Astrocyte (in vitro differentiated cells and primary cell): ENCODE data around the gene NUP205. TPM values are rescaled to one million over a fixed set of nuclear protein-coding genes. Genes with fewer than 3 reads are reported as not detected.
"Not testable (repeated sequence)": the region's sequence is repeated elsewhere in the genome, so short reads cannot be mapped to it uniquely, and the experiment has no call there.

Experiments used
- DNase-seq: peaks from one replicate; pipeline ENCODE4 v3.0.0-alpha.2; 2010; ENCODE audit warnings: low read depth
- FAIRE-seq: peaks from 2 replicates; lab custom pipeline; 2011; peaks lifted over from hg19 to GRCh38; lab: Jason Lieb, UNC
- H2AFZ ChIP-seq: 2 replicates; pipeline ENCODE4 v1.6.0; 2012; ENCODE audit warnings: low read depth, low read length, inconsistent platforms
- H3K27ac ChIP-seq: 2 replicates; pipeline ENCODE4 v1.5.1; 2011; ENCODE audit warnings: low read depth, low read length, inconsistent platforms
- H3K27me3 ChIP-seq: 2 replicates; pipeline ENCODE4 v1.6.0; 2011; ENCODE audit warnings: low read length, inconsistent platforms; ENCODE audit not compliant: insufficient read depth
- H3K36me3 ChIP-seq: 2 replicates; pipeline ENCODE4 v1.5.1; 2011; ENCODE audit warnings: low read length, inconsistent platforms; ENCODE audit not compliant: insufficient read depth
- H3K4me1 ChIP-seq: 2 replicates; pipeline ENCODE4 v1.5.1; 2011; ENCODE audit warnings: low read length, inconsistent platforms; ENCODE audit not compliant: insufficient read depth
- H3K4me2 ChIP-seq: 2 replicates; pipeline ENCODE4 v1.6.0; 2012; ENCODE audit warnings: low read length, inconsistent platforms
- H3K4me3 ChIP-seq: 2 replicates; pipeline ENCODE4 v1.5.1; 2011; ENCODE audit warnings: low read depth, mild to moderate bottlenecking, low read length, inconsistent platforms; ENCODE audit not compliant: insufficient read depth
- H3K79me2 ChIP-seq: 2 replicates; pipeline ENCODE4 v1.6.0; 2012; ENCODE audit warnings: mild to moderate bottlenecking, low read length, inconsistent platforms; ENCODE audit not compliant: insufficient read depth
- H3K9ac ChIP-seq: 2 replicates; pipeline ENCODE4 v1.6.0; 2012; ENCODE audit warnings: mild to moderate bottlenecking, low read length, inconsistent platforms
- H3K9me3 ChIP-seq: 2 replicates; pipeline ENCODE4 v1.5.1; 2012; ENCODE audit warnings: low read depth, mild to moderate bottlenecking, low read length, inconsistent platforms; ENCODE audit not compliant: insufficient read depth
- H4K20me1 ChIP-seq: 2 replicates; pipeline ENCODE4 v1.6.0; 2012; ENCODE audit warnings: low read length, inconsistent platforms; ENCODE audit not compliant: insufficient read depth
- H3K27ac Mint-ChIP-seq: one replicate; pipeline ENCODE4 v1.8.0; 2021; ENCODE audit warnings: mild to moderate bottlenecking, mixed read lengths; ENCODE audit not compliant: unreplicated experiment
- H3K27me3 Mint-ChIP-seq: one replicate; pipeline ENCODE4 v1.8.0; 2021; ENCODE audit warnings: low read depth, mixed read lengths; ENCODE audit not compliant: unreplicated experiment
- H3K36me3 Mint-ChIP-seq: one replicate; pipeline ENCODE4 v1.8.0; 2021; ENCODE audit warnings: low read depth, mixed read lengths; ENCODE audit not compliant: unreplicated experiment
- H3K4me1 Mint-ChIP-seq: one replicate; pipeline ENCODE4 v1.8.0; 2021; ENCODE audit warnings: low read depth, mixed read lengths; ENCODE audit not compliant: unreplicated experiment
- H3K4me3 Mint-ChIP-seq: one replicate; pipeline ENCODE4 v1.8.0; 2021; ENCODE audit warnings: mild to moderate bottlenecking, moderate library complexity, mixed read lengths; ENCODE audit not compliant: unreplicated experiment
- H3K9me3 Mint-ChIP-seq: one replicate; pipeline ENCODE4 v1.8.0; 2021; ENCODE audit warnings: mild to moderate bottlenecking, mixed read lengths; ENCODE audit not compliant: unreplicated experiment
- EZH2 ChIP-seq: IDR thresholded peaks from 2 replicates; pipeline ENCODE4 v1.6.1; 2012; ENCODE audit warnings: mild to moderate bottlenecking, low read length, inconsistent platforms; ENCODE audit not compliant: insufficient read depth
- total RNA-seq: library from RNA; stranded (reverse); gene quantifications from 2 replicates; pipeline ENCODE4 v1.2.1, GENCODE V29; 2021
- TF ChIP-seq, protein P1 (sequence below): IDR thresholded peaks from 2 replicates; pipeline ENCODE4 v1.5.1; 2011; ENCODE audit warnings: low read depth, mild to moderate bottlenecking, inconsistent platforms, low read length, moderate library complexity; ENCODE audit not compliant: insufficient read depth

Gene NUP205
- total RNA-seq, 1 donor from 2014 or later = 50.5 TPM

DNA sequence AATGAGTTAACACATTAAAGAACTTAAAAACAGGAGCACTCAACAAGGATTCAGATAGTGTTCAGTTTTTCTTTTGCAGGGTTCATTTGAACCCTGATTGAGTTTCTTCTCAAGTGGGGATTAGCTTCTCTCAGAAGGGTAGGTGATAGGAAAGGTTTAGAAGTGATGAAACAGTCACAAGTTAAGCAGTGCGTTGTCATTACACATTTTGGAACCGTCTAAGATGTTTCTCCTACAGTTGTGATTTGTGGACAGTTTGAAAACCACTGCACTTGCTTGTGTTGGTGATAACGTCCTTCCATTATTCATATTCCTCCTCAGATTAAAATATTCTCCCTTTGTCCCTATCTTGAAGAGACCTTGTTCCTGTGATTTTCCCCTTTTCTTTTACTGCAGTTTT lies 107.3 kb downstream of the NUP205 start:
- H3K9me3 Mint-ChIP-seq = no peaks in the 10 kb centered on the region
- no peak overlapping the region for H3K4me3 ChIP-seq
- DNase-seq (no peak), FAIRE-seq (no peak)
- no peak overlapping the region for H2AFZ ChIP-seq
- H3K36me3 ChIP-seq = no peaks in the 10 kb centered on the region
- peaks cover 70% of the 10 kb centered on the region for H3K79me2 ChIP-seq
- H3K4me1 ChIP-seq = peaks cover 34% of the 10 kb centered on the region
- H3K9ac ChIP-seq = peak overlapping the region; percentile 29
- no peaks in the 10 kb centered on the region for H3K27me3 ChIP-seq
- H3K4me2 ChIP-seq = peak overlapping the region; percentile 83
- no peak overlapping the region for H3K4me3 Mint-ChIP-seq
- peaks cover 1% of the 10 kb centered on the region for H3K36me3 Mint-ChIP-seq
- TF ChIP-seq, protein P1, sequence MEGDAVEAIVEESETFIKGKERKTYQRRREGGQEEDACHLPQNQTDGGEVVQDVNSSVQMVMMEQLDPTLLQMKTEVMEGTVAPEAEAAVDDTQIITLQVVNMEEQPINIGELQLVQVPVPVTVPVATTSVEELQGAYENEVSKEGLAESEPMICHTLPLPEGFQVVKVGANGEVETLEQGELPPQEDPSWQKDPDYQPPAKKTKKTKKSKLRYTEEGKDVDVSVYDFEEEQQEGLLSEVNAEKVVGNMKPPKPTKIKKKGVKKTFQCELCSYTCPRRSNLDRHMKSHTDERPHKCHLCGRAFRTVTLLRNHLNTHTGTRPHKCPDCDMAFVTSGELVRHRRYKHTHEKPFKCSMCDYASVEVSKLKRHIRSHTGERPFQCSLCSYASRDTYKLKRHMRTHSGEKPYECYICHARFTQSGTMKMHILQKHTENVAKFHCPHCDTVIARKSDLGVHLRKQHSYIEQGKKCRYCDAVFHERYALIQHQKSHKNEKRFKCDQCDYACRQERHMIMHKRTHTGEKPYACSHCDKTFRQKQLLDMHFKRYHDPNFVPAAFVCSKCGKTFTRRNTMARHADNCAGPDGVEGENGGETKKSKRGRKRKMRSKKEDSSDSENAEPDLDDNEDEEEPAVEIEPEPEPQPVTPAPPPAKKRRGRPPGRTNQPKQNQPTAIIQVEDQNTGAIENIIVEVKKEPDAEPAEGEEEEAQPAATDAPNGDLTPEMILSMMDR = no peak
- TF ChIP-seq EZH2 = no peak
- H3K9me3 ChIP-seq = no peaks in the 10 kb centered on the region
- H3K27me3 Mint-ChIP-seq = no peaks in the 10 kb centered on the region
- H3K4me1 Mint-ChIP-seq = peaks cover 21% of the 10 kb centered on the region
- no peak overlapping the region for H3K27ac Mint-ChIP-seq
- no peak overlapping the region for H3K27ac ChIP-seq
- peaks cover 15% of the 10 kb centered on the region for H4K20me1 ChIP-seq

DNA sequence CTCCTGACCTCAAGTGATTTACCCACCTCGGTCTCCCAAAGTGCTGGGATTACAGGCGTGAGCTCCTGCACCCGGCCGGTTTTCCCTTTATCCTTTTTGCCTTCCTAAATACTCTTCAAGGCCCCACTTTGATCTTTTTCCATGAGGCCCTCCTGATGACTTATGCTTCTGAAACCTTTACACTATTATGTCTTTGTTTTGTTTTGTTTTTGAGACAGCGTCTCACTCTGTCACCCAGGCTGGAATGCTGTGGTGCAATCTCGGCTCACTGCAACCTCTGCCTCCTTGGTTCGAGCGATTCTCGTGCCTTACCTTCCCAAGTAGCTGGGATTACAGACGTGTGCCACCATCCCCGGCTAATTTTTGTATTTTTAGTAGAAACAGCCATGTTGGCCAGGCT lies 108.4 kb downstream of the NUP205 start:
- H3K27ac Mint-ChIP-seq = peak overlapping the region; percentile 41
- peaks cover 29% of the 10 kb centered on the region for H3K4me1 Mint-ChIP-seq
- peaks cover 81% of the 10 kb centered on the region for H3K79me2 ChIP-seq
- no peaks in the 10 kb centered on the region for H3K27me3 ChIP-seq
- H3K27me3 Mint-ChIP-seq = no peaks in the 10 kb centered on the region
- no peaks in the 10 kb centered on the region for H3K9me3 Mint-ChIP-seq
- FAIRE-seq (no peak), DNase-seq (peak; percentile 49)
- peaks cover 1% of the 10 kb centered on the region for H3K36me3 Mint-ChIP-seq
- TF ChIP-seq, protein P1 = no peak
- no peak for TF ChIP-seq EZH2
- peaks cover 20% of the 10 kb centered on the region for H4K20me1 ChIP-seq
- no peaks in the 10 kb centered on the region for H3K36me3 ChIP-seq
- peaks cover 43% of the 10 kb centered on the region for H3K4me1 ChIP-seq
- peak overlapping the region; percentile 17 for H3K9ac ChIP-seq
- no peak overlapping the region for H2AFZ ChIP-seq
- H3K4me2 ChIP-seq = peak overlapping the region; percentile 45
- no peaks in the 10 kb centered on the region for H3K9me3 ChIP-seq
- H3K4me3 ChIP-seq = no peak overlapping the region
- peak overlapping the region; percentile 50 for H3K4me3 Mint-ChIP-seq
- H3K27ac ChIP-seq = no peak overlapping the region

DNA sequence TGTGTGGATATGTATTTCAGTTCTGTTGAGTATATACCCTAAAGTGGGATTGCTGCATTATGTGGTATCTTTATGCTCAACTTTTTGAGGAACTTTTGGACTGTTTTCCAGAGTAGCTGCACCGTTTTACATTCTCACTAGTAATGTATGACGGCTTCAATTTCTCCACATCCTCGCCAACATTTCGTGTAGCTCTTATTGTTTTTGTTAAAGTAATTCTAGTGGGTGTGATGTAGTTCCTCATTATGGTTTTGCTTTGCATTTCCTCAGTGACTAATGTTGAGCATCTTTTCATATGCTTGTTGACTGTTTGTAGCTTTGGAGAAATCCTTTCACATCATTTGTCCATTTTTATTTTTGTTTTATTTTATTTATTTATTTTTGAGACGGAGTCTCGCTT lies 109.1 kb downstream of the NUP205 start:
- H3K4me3 Mint-ChIP-seq = no peak overlapping the region
- no peaks in the 10 kb centered on the region for H3K9me3 Mint-ChIP-seq
- H3K9me3 ChIP-seq = no peaks in the 10 kb centered on the region
- H3K27ac ChIP-seq = no peak overlapping the region
- no peak for FAIRE-seq
- no peaks in the 10 kb centered on the region for H3K27me3 ChIP-seq
- no peak for TF ChIP-seq EZH2
- TF ChIP-seq, protein P1 = no peak
- H3K79me2 ChIP-seq = peaks cover 87% of the 10 kb centered on the region
- peak overlapping the region; percentile 45 for H3K4me2 ChIP-seq
- H3K36me3 Mint-ChIP-seq = peaks cover 1% of the 10 kb centered on the region
- H3K4me1 ChIP-seq = peaks cover 41% of the 10 kb centered on the region
- no peaks in the 10 kb centered on the region for H3K36me3 ChIP-seq
- H3K27me3 Mint-ChIP-seq = no peaks in the 10 kb centered on the region
- peaks cover 20% of the 10 kb centered on the region for H4K20me1 ChIP-seq
- DNase-seq = no peak
- H3K27ac Mint-ChIP-seq = no peak overlapping the region
- no peak overlapping the region for H3K4me3 ChIP-seq
- no peak overlapping the region for H2AFZ ChIP-seq
- no peak overlapping the region for H3K9ac ChIP-seq
- peaks cover 28% of the 10 kb centered on the region for H3K4me1 Mint-ChIP-seq

DNA sequence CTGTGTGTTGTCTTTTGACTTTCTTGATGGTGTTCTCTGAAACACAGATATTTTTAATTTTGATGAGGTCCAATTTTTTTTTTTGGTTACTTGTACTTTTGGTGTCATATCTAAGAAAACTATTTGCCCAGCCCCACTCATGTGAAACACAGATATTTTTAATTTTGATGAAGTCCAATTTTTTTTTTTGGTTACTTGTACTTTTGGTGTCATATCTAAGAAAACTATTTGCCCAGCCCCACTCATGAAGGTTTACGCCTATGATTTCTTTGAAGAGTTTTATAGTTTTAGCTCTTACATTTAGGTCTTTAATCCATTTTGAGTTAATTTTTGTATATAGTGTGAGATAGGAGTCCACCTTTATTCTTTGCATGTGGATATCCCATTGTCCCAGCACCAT lies 109.9 kb downstream of the NUP205 start:
- H3K4me1 ChIP-seq = peaks cover 41% of the 10 kb centered on the region
- not testable (repeated sequence) for H3K27me3 Mint-ChIP-seq
- peaks cover 94% of the 10 kb centered on the region for H3K79me2 ChIP-seq

More for the DNA sequence above, 109.9 kb downstream of the NUP205 start:
- not testable (repeated sequence) for FAIRE-seq, H3K27ac Mint-ChIP-seq, H3K27ac ChIP-seq, H2AFZ ChIP-seq, H3K4me3 ChIP-seq, H3K36me3 ChIP-seq, H3K9me3 Mint-ChIP-seq, H3K9me3 ChIP-seq, H3K9ac ChIP-seq, H3K27me3 ChIP-seq, H3K36me3 Mint-ChIP-seq, H3K4me2 ChIP-seq, H3K4me3 Mint-ChIP-seq, DNase-seq
- H4K20me1 ChIP-seq = peaks cover 20% of the 10 kb centered on the region
- H3K4me1 Mint-ChIP-seq = peaks cover 29% of the 10 kb centered on the region
